ENCODE results near the gene GULP1.

GRCh38 chr2:188305271-188305670 is 13.6 kb downstream of the GULP1 start:
- TF ChIP-seq CTCF (IDR thresholded peaks at IDR 0.05; ENCODE audit: insufficient read depth, low read depth, low read length): no peak
- no peak for TF ChIP-seq EZH2 (IDR thresholded peaks at IDR 0.05; ENCODE audit: insufficient read depth, low read length)

Data from astrocyte (in vitro differentiated cells and primary cell).